ENCODE data around the gene LDLRAD3.

DNA sequence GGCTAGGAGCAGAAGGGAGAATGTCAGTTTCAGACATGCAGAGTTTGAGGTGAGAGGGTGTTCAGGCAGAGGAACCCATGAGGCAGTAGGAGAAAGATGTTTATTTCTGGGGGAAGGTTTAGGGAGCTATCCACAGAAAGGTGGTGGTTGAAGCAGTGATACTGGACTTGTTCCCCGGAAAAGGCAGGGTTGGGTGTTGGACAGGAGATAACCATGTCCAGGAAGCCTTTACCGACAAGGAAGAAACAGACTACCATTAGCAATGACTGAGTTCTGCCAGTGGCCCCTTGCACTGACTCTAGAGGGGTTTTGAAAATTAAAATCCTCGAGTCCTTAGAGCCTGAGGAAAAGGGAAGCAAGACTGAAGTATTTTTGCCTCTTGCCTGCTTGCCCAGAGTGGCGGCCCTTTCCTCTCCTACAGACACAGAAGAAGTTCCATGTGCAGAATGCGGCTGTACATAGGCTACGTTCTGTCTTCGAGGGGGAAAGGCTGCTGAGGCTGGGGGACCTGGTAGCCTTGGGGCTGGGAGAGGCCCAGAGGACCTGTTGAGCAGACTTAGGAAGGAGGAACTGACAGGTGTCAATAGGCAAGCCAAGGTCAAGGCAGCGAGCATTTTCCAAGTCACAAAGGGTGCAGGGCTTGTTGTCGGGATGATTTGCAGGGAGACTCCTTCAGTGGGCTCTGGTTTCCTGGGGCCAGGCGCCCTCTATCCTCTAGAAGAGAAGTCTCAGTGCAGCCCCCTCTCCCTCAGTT lies 146.7 kb downstream of the LDLRAD3 start:
- TF ChIP-seq CTCF (IDR thresholded peaks at IDR 0.05) (no peak), ZFX (IDR thresholded peaks at IDR 0.05; ENCODE audit: borderline replicate concordance) (no peak)

Measured in 22Rv1 (cell line).